ENCODE data around the gene PIK3R3. TPM values are rescaled to one million over a fixed set of nuclear protein-coding genes. Genes with fewer than 3 reads are reported as not detected.

Gene PIK3R3
- total and polyA plus RNA-seq, 9 of the 15 experiments (the other 6 are each of a cell fraction or from before 2014, with no cell fraction given) = 1.4 to 7.7 (median 4.6) TPM

DNA sequence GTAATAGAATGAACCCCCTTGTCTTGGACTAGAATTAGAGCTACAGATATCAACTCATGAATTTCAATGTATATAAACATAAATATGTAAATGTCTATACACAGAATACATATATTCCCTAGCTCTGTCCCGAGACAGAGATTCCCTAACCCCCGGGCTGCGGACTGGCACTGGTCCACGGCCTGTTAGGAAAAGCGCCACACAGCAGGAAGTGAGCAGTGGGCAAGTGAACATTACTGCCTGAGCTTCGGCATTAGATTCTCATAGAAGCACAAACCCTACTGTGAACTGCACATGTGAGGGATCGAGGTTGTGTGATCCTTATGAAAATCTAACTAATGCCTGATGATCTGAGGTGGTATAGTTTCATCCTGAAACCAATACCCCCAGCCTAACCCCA lies 51.2 kb downstream of the PIK3R3 start:
- no peaks in the 10 kb centered on the region for H3K79me2 ChIP-seq (ENCODE audit: control insufficient read depth, insufficient read depth, low read length)
- no peak for TF ChIP-seq NR2C1 (IDR thresholded peaks at IDR 0.05)
- TF ChIP-seq NR2C1 (tag; IDR thresholded peaks at IDR 0.05) = no peak
- no peak for TF ChIP-seq NCOA4 (IDR thresholded peaks at IDR 0.05; ENCODE audit: partially characterized antibody)
- no peak for TF ChIP-seq NRF1 (conservative IDR thresholded peaks at IDR 0.05 in 1 of 2, IDR thresholded peaks at IDR 0.05 in 1 of 2)
- TF ChIP-seq ZNF239 (CRISPR knock-in tag; IDR thresholded peaks at IDR 0.05) = no peak
- TF ChIP-seq ESRRA (IDR thresholded peaks at IDR 0.05; ENCODE audit: borderline replicate concordance, low read depth) = no peak
- TF ChIP-seq CHD1 (IDR thresholded peaks at IDR 0.05; ENCODE audit: low read length) = no peak
- no peak for TF ChIP-seq NFIC (IDR thresholded peaks at IDR 0.05)
- TF ChIP-seq, protein P1, sequence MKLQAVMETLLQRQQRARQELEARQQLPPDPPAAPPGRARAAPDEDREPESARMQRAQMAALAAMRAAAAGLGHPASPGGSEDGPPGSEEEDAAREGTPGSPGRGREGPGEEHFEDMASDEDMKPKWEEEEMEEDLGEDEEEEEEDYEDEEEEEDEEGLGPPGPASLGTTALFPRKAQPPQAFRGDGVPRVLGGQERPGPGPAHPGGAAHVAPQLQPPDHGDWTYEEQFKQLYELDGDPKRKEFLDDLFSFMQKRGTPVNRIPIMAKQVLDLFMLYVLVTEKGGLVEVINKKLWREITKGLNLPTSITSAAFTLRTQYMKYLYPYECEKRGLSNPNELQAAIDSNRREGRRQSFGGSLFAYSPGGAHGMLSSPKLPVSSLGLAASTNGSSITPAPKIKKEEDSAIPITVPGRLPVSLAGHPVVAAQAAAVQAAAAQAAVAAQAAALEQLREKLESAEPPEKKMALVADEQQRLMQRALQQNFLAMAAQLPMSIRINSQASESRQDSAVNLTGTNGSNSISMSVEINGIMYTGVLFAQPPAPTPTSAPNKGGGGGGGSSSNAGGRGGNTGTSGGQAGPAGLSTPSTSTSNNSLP (IDR thresholded peaks at IDR 0.05; ENCODE audit: borderline replicate concordance, low read depth, low read length) = no peak
- no peak for TF ChIP-seq HNRNPK (IDR thresholded peaks at IDR 0.05; ENCODE audit: low read depth, low read length, poor library complexity, severe bottlenecking)
- TF ChIP-seq, protein P2, sequence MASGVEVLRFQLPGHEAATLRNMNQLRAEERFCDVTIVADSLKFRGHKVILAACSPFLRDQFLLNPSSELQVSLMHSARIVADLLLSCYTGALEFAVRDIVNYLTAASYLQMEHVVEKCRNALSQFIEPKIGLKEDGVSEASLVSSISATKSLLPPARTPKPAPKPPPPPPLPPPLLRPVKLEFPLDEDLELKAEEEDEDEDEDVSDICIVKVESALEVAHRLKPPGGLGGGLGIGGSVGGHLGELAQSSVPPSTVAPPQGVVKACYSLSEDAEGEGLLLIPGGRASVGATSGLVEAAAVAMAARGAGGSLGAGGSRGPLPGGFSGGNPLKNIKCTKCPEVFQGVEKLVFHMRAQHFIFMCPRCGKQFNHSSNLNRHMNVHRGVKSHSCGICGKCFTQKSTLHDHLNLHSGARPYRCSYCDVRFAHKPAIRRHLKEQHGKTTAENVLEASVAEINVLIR (CRISPR knock-in tag; IDR thresholded peaks at IDR 0.05) = no peak
- BruUV-seq (replicated peaks) = no TSS peak

More for the DNA sequence above, 51.2 kb downstream of the PIK3R3 start:
- 45% methylated on average over 7 of the region's 7 CpGs for WGBS (ENCODE audit: insufficient coverage, low coverage, missing lambda C conversion rate)
- Histone ChIP-seq H3K27me3 (ENCODE audit: control insufficient read depth in 2 of 2, insufficient read depth in 2 of 2, low read length in 2 of 2) (no peaks in the 10 kb centered on the region), H3K4me3 (no peak overlapping the region), H2AFZ (ENCODE audit: low read depth, low read length) (no peak overlapping the region), H3K27ac (ENCODE audit: extremely low read depth, low read depth, low read length) (no peak overlapping the region), H3K9ac (ENCODE audit: insufficient read depth in 1 of 2, low read depth in 2 of 2, low read length in 2 of 2) (no peak overlapping the region; a peak in 1 of 4 replicates), H3K9me1 (ENCODE audit: control insufficient read depth, insufficient read depth, low read length) (no peaks in the 10 kb centered on the region), H3K36me3 (ENCODE audit: control insufficient read depth, insufficient read depth, low read length) (no peaks in the 10 kb centered on the region), H3K4me1 (replicated peaks in 1 of 2; ENCODE audit: control insufficient read depth in 2 of 2, insufficient read depth in 2 of 2, low read length in 2 of 2) (no peaks in the 10 kb centered on the region), H3K4me2 (ENCODE audit: insufficient read depth, low read length) (no peak overlapping the region), H4K20me1 (replicated peaks; ENCODE audit: control insufficient read depth, insufficient read depth, low read length) (no peaks in the 10 kb centered on the region), H3K9me3 (replicated peaks; ENCODE audit: control insufficient read depth, insufficient read depth, low read depth, low read length) (no peaks in the 10 kb centered on the region)
- in situ Hi-C loops (cut with MboI) (no loop called here), intact Hi-C loops (cut with micrococcal nuclease) (no loop called here)
- DNase-seq (ENCODE audit: extremely low read depth in 1 of 4, low spot score in 3 of 4) (no peak), FAIRE-seq (no peak), ATAC-seq (no peak)
- ChIA-PET CTCF (ENCODE audit: low intra/inter-chr PET ratio) (no interaction called here), POLR2A (interaction anchor here (1.5 kb wide), 1 partner anchor 13 kb away, joined by 5 read pairs; no protein-coding TSS in a partner anchor)

Measured in K562 (cell line).